ENCODE results near the gene CYP4B1.

Gene CYP4B1

DNA sequence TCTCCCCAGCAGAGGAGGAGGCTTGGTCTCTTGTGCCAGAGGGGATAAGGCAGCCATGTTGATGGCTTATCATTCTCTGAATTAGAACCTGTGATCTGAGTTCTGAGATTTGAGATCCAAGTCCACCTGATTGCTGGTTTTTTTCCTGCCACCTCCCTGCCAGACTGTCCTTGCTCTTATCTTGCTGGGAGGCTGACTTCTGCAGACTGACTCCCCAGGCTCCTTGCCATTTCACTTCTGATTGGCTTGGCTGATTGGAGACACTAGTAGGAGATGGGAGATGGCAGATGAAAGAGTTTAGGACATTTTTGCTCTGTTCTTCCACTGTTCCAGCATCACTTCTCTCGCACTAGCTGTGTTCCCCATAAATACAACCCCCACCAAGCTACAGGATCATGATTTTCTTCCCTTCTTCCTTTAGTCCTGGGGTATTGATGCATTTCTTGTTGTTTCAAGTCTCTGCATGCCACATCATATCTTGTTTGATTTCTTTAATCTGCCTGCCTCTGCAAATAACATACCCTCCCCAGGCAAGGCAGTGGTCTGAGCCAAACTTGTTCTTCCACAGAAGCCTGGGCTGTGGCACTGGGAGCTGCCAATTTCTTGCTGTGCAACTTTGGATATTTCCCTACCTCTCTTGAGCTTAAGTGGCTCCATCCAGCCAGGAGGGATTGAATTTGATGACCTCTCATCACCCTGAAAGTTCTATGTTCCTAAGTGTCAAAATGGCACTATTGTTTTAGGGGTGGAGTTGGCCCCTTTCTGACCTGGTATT, 963 bp upstream of the CYP4B1 start:
- DNase-seq: no peak

GRCh38 chr1:46800742-46801141, 1.9 kb downstream of the CYP4B1 start:
- no peak for DNase-seq

GRCh38 chr1:46801323-46802055, 2.6 kb downstream of the CYP4B1 start:
- no peak for DNase-seq

- DNase-seq: no peak
Observed at GRCh38 chr1:46802081-46802480, 3.2 kb downstream of the CYP4B1 start.

GRCh38 chr1:46802901-46803574, 4.2 kb downstream of the CYP4B1 start:
- DNase-seq: no peak

GRCh38 chr1:46804027-46804889, 5.4 kb downstream of the CYP4B1 start:
- DNase-seq: no peak

DNA sequence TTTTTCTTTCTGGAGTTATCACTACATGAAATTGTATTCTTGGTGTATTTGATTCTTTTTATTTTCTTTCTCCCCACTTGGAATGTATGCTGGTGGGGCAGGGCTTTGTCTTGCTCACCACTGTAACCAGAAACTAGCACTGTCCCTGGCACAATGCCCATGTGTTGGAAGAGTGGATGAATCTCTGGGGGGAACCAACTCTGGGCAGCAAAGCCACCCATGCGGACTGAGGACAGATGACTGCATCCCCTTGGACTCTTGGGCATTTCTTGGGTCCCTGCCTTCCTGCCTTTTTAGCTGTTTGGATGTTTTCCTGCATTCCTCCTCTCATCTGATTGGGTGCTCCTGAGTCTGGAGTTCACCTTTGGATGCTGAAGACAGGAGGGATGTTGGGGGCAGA, 6.1 kb downstream of the CYP4B1 start:
- DNase-seq: no peak

DNA sequence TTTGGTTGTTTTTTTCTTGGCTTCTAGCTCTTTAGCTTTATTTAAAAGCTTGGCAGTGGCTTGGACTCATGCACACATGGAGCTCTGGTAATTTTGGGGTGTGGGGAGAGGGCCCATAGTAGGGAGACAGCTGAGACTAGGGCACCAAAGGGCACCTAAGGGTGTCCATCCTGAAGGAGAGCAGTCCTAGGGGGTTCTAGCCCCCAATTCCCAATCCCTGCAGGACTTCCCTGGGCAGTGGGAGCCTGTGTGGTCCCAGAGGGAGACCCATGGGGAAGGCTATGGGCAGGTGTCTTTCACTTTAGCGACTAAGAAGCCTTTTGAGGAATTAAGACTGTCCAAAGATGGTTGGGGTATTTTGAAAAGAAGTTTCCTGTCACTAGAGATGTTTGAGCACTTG, 6.9 kb downstream of the CYP4B1 start:
- DNase-seq: no peak

DNA sequence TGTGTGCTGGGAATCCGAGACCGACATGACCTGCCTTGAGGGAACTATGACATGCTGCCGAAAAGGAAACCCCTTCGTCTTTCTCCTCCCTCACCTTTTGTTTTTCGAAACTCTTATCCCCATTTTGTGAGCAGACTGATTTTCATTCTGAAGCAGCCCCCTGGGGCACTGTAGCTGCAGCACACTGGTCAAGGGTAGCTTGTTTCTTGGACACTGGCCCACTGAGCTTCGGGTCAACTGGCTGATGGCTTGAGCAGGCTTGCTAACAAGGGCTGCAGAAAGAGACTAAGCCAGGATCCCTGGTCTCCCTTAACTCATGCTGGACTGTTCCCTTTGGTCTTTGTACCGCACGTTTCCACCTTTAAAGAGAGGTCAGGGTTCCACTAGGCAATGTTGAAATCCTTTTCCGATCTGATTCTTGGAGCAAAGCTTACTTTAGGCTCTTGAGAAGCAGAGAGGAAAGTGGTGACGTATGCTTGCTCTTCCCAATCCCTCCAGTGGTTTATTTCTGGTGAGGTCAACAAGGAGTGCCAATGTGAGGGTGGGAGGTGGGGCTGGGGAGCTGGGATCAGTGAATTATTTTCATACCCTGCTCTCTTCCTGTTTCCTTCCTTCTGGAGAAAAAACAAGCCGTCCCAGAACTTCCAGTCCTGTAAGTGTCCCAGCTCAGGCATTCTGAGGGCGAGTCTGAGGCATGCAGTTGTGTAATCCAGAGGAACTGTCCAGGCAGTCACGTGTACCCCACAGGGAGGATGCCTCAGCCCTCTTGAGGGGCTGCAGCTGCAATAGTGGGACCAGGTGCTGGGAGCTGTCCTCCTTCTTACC, 7.6 kb downstream of the CYP4B1 start:
- DNase-seq: no peak

DNA sequence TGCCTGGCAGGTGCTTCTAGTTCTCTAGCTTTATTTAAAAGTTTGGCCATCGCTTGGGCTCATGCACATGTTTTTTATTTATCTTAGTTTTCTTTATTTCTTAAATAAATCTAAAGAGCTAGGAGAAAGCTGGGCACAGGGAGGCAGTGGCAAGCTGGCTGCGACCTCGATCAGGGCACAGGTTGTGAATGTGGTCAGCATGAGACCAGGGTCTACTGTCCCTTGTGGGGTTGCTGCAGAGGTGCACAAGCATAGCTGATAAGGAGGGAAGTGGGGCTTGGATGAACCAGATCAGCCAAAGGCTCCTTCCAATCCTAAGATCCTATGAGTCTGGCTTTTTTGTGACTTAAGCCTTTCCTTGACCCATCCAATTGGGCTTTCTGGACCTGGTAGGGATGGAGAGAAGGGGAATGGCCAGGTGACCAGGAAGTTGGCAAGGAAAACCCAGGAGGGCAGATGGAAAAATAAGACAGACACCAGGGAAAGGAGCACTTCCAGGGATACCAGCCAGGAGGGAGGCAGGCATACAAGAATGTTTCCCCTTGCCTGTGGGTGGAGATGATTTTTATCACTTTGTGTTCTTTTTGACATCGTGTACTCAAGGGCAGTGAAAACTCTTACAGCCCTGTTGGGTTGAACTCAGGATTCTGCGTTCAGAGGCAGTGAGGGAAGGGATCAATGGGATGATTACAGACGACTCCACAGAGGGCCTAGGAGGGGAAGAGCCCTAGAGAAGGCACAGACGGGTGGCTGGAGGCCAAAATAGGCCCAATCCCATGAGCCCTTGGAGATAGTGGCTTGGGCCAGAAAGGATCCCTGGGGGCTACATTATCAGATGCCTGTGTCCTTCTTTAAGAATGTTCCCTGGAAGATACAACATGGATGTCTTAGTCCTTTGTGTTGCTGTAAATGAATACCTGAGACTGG, 8.5 kb downstream of the CYP4B1 start:
- DNase-seq: no peak

DNA sequence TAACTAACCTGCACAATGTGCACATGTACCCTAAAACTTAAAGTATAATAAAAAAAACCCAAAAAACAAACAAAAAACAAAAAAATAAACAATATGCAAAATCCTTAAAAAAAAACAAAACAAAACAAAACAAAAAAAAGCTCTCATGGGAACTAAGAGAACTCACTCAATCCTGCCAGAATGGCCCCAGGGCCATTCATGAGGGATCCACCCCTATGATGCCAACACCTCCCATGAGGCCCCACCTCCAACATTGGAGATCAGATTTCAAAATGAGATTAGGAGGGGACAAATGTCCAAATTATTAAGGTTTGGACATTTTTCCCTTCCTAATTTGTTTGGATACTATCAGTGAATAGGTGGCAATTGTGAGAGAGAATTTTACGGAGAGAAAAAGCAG, 10.2 kb downstream of the CYP4B1 start:
- no peak for DNase-seq

DNA sequence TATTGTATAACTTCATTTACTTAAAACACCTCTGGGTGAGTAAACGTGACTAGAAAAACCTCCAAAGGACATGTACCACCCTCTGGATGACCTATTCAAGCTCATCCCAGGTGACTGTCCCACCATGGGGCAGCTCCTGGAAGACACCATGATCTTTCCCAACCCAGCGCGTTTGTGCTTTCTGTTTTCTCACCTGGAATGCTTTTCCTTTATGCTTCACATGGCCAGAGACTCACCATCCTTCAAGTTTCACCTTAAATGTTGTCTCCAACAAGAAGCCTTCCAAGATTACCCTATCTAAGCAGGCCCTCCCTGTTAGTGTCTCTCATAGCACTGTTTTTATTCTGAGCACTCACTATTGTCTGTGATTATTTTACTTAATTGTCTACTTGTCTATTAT, 11.1 kb downstream of the CYP4B1 start:
- DNase-seq: no peak

- no peak for DNase-seq
Observed at GRCh38 chr1:46810596-46810995, 11.8 kb downstream of the CYP4B1 start.

DNA sequence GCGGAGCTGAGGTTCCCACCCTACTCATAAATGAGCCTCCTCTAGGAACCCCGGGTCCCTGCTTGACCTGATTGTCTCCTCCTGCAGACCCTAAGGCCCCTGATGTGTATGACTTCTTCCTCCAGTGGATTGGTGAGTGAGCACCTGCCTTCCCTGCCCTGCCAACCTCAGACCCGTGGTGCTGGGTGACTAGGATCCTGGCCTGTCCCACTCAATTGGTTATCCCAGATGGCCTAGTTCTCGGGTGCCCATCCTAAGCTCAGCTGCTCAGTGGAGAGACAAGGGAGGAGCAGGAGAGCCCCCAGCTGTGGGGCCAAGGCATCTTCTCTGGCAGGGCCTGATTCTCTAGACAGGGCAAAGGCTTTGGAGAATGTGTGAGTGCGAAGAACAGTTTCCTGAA, 12.2 kb downstream of the CYP4B1 start:
- no peak for DNase-seq

- no peak for DNase-seq
Observed at GRCh38 chr1:46812065-46812963, 13.5 kb downstream of the CYP4B1 start.

DNA sequence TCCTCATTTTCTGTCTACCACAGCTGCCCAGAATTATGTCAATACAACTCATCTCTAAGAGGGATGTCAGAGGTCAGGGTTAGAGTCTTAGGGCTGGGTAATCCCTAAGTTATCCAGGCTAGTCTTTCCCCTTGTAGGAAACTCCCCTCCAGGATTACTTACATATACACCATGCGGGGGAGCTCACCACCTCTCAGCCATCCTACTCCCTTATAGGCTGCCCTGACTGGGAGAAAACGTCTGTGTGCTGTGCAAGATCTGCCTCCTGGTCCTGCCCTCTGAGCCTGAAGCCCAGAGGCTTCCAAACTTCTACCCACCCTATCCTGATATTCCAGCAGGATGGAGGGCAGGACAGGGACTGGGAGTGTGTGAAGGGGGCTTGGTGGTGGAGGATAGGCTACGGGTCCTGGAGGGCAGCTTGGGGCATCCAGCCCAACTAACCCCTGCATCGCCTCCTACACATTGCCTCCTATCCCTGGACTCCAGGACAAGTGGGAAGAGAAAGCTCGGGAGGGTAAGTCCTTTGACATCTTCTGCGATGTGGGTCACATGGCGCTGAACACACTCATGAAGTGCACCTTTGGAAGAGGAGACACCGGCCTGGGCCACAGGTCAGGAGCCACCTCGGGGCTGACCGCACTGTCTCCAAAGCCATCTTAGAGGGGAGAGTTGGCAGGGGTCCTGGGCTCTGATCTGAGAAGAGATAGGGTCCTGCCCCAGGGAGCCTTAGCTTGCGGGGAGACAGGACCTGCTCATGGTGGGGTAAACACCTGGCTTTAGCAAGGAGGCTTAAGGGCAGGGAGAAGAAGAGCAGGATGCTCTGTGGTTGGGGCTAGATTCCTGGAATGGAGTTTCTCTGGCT, 14.4 kb downstream of the CYP4B1 start:
- DNase-seq: no peak

- no peak for DNase-seq
Observed at GRCh38 chr1:46813858-46814396, 15.1 kb downstream of the CYP4B1 start.

- DNase-seq: no peak
Observed at GRCh38 chr1:46815133-46815532, 16.3 kb downstream of the CYP4B1 start.

DNA sequence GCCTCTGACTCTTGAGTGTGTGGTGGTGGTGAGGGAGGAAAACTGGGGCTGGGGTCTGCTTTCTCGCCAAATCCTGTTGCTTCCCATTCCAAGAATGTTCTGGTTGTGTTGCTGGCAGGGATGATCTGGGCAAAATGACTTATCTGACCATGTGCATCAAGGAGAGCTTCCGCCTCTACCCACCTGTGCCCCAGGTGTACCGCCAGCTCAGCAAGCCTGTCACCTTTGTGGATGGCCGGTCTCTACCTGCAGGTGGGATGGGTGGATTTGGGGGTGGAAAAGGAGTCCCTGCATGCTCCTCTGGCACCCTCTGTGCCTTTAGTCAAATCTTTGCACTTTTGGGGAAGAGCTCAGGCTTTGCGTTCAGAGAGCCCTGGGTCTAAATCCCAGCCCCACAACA, 18.1 kb downstream of the CYP4B1 start:
- DNase-seq: no peak

Data from Kasumi-1 (cell line).